Pulmonary artery endothelial cell (primary cell): Measurements from ENCODE around the gene TRIO. TPM values are rescaled to one million over a fixed set of nuclear protein-coding genes. Genes with fewer than 3 reads are reported as not detected.
"Not testable (repeated sequence)": the region's sequence is repeated elsewhere in the genome, so short reads cannot be mapped to it uniquely, and the experiment has no call there.

Experiments used
- DNase-seq: peaks from one replicate; pipeline ENCODE4 v3.0.0-alpha.2; 2011; ENCODE audit warnings: low read depth, low spot score
- total RNA-seq: library from RNA; depleted of rRNA; stranded (reverse); fragments of >200 nt; gene quantifications from 2 replicates; pipeline ENCODE4 v1.2.3, GENCODE V29; 2014

TRIO gene
- total RNA-seq, 1 donor from 2014 or later, result 144 TPM

DNA sequence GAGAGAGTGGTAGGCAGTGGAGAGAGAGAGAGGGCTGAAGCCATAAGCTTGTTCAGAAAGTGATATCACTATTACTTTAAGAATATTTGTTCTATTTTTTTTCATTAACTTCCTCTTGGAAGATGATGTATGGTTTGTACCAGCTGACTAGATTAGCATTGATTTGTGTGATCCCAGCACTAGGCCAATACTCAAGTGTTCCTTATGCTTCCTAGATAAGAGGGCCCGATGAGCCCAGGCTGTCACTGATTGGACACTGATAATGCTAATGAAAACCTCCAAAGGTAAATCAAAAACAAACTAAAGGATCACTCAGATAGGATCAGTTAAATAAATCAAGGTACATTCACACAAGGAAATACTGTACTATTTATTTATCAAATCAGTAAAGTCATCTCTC lies 385.8 kb downstream of the TRIO start:
- no peak for DNase-seq

DNA sequence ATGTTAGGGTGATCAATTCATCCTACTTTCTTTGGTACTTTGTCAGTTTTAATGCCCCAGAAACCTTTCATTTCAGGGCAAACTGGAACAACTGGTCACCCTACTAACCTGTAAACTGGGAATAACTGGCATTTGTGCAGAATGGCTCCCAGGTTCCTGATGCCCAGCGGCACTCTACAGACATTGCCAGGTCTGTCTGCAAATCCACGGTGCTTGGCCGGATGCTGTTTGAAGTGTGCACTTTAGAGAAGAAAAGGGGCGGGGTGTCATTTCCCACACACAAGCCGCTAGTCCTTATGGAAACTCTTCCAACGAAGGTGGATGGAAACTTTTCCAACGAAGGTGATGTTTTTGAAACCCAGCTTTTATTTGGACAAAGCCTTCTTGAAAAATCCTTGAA lies 388.5 kb downstream of the TRIO start:
- no peak for DNase-seq

- DNase-seq, result no peak
Measured at GRCh38 chr5:14532180-14532579, 389.0 kb downstream of the TRIO start.

GRCh38 chr5:14534773-14535172 lies 391.6 kb downstream of the TRIO start:
- DNase-seq, result no peak

GRCh38 chr5:14545308-14545707 lies 402.2 kb downstream of the TRIO start:
- DNase-seq, result no peak

- DNase-seq, result no peak
Measured at GRCh38 chr5:14545862-14546261, 402.7 kb downstream of the TRIO start.

DNA sequence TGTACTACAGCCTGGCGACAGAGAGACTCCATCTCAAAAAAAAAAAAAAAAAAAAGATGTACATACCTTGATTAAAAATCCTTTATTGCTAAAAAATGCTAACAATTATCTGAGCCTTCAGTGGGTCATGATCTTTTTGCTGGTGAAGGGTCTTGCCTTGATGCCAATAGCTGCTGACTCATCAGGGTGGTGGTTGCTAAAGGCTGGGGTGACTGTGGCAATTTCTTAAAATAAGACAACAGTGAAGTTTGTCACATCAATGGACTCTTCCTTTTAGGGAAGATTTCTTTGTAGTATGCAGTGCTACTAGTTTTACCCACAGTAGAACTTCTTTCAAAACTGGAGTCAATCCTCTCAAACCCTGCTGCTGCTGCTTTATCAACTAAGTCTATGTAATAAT lies 404.5 kb downstream of the TRIO start:
- DNase-seq, result no peak

DNA sequence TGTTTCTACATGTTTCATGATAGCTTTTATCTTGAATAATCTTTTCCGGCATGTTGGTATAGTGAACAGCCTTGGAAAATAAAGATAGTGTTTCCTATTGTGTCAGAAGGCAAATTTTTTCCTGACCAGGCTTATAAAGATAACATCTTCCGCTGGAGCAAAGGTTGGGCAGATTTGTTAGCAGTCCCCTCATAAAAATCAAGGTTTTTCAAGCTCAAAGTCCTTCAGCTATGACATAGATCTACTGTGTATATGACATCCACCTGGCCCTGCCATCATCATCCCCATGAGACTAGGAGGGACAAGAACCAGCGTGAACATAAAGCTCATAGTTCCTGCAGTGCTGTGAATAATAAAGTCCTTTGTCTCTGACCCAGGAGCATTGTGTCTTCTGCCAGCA lies 408.1 kb downstream of the TRIO start:
- no peak for DNase-seq

DNA sequence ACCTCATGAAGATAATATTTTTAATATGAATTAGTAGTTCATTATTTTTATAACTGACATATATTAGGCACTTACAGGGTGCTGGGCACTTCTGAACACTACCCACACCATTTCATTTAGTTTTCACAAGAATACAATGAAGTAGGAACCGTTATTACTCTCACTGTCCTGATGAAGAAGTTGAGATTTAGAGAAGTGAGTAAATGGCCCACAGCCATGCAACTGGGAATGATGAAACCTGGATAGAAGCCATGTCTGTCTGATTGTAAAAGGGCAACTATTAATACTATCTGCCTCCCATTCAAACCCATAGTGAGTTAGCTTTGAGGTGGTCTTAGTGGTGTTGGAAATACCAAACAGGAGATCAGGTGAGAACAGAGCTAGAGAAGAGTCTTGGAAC lies 408.9 kb downstream of the TRIO start:
- DNase-seq, result no peak

GRCh38 chr5:14554288-14554687 lies 411.1 kb downstream of the TRIO start:
- DNase-seq, result not testable (repeated sequence)

GRCh38 chr5:14556015-14556414 lies 412.9 kb downstream of the TRIO start:
- no peak for DNase-seq

DNA sequence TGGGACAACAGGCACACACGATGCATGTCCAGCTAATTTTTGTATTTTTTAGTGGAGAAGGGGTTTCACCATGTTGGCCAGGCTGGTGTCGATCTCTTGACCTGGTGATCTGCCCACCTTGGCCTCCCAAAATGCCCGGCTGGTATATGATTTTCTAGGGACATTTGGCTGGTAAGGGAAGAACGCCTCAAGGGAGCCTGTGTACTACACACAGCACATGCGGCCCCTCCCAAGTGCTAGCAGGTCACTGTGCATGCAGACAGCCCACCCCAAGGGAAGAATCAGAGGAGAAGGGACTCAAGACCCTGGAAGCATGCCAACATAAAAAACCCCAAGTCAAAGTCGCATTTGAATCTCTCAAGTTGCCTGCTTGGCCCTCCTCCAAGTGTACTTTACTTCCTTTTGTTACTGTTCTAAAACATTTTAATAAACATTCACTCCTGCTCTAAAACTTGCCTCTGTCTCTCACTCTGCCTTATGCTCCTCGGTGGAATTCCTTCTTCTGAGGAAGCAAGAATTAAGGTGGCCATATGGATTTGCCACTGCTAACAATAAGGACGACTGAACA lies 414.1 kb downstream of the TRIO start:
- DNase-seq, result no peak

DNA sequence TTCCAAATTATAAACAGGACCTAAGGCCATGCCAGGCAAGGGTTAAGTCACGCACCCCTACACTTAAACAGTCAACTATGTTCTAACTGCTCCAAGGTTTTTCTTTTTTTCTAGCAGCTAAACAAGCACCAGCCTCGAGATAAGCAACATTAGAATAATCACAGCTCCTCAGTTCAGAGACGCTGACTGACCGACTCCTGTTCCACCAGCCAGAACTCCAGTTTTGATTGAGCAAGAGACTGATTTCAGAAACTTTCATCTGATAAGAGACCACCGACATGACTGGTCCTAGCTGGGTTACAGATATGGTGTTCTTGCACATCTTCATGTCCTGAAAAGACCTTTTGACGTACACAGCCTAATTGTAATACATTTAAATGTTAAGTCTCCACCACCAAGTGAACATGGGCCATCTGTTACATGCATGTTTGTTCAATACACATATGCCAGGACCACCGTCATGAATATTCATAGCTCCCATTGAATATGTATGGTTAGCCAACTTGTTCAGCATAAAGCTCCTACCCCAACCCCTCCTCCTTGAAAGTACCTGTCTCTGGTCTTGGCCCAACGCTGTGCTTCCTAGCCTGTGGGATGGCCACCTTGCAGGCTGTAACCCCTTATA lies 414.8 kb downstream of the TRIO start:
- DNase-seq, result no peak

Other genes with a start within 250 kb of the TRIO start
- gene DNAH5, start 198.7 kb upstream of the TRIO start, total RNA-seq, result 0.07 and 0.49 TPM in 2 replicates